Prostate gland (tissue), 2 donors: ENCODE results near the gene DDN.

Source experiments
- CTCF ChIP-seq, 4 experiments: fragments of 200-600 bp in 2 of 4; fragments of 450-650 bp in 2 of 4; sonication (generic) in 2 of 4; IDR thresholded peaks; 1 replicate in 3 of 4; 2 replicates in 1 of 4; pipeline ENCODE4 v1.5.1; 2016 to 2019; ENCODE audit warnings: antibody characterized with exemption in 4 of 4, mild to moderate bottlenecking in 2 of 4, moderate library complexity in 2 of 4
- POLR2A ChIP-seq: fragments of 450-650 bp; IDR thresholded peaks from one replicate; pipeline ENCODE4 v1.6.1; 2016; ENCODE audit warnings: antibody characterized with exemption, mild to moderate bottlenecking

GRCh38 chr12:48958049-48958388 is 41.2 kb downstream of the DDN start:
- TF ChIP-seq CTCF (IDR thresholded peaks at IDR 0.05) (no peak), POLR2A (no peak)
